ENCODE measurements around the gene GNPTG. TPM values are rescaled to one million over a fixed set of nuclear protein-coding genes. Genes with fewer than 3 reads are reported as not detected.

GNPTG gene
- total RNA-seq, 1 donor from 2014 or later = 55.6 TPM

- H3K36me3 Mint-ChIP-seq = no peaks in the 10 kb centered on the region
- no peaks in the 10 kb centered on the region for H3K9me3 Mint-ChIP-seq
- TF ChIP-seq CTCF (conservative IDR thresholded peaks at IDR 0.05) = no peak
- DNase-seq (ENCODE audit: extremely low spot score, unreplicated experiment) = no peak
- H3K4me3 Mint-ChIP-seq = no peak overlapping the region
- H3K27me3 Mint-ChIP-seq = no peaks in the 10 kb centered on the region
- H3K27ac Mint-ChIP-seq = no peak overlapping the region
- H3K4me1 Mint-ChIP-seq (ENCODE audit: unreplicated experiment) = no peaks in the 10 kb centered on the region
Measured at GRCh38 chr16:1401758-1402154, 50.0 kb downstream of the GNPTG start.

- no peak for DNase-seq (ENCODE audit: extremely low spot score, unreplicated experiment)
- Mint-ChIP-seq H3K27ac (no peak overlapping the region), H3K27me3 (no peaks in the 10 kb centered on the region), H3K4me1 (ENCODE audit: unreplicated experiment) (no peaks in the 10 kb centered on the region), H3K4me3 (no peak overlapping the region), H3K36me3 (no peaks in the 10 kb centered on the region), H3K9me3 (no peaks in the 10 kb centered on the region)
- no peak for TF ChIP-seq CTCF (conservative IDR thresholded peaks at IDR 0.05)
Measured at GRCh38 chr16:1403036-1403435, 51.3 kb downstream of the GNPTG start.

GRCh38 chr16:1403733-1404132, 52.0 kb downstream of the GNPTG start:
- no peaks in the 10 kb centered on the region for H3K9me3 Mint-ChIP-seq
- no peak overlapping the region for H3K4me3 Mint-ChIP-seq
- H3K27me3 Mint-ChIP-seq = no peaks in the 10 kb centered on the region
- no peak for TF ChIP-seq CTCF (conservative IDR thresholded peaks at IDR 0.05)
- no peaks in the 10 kb centered on the region for H3K4me1 Mint-ChIP-seq (ENCODE audit: unreplicated experiment)
- H3K36me3 Mint-ChIP-seq = no peaks in the 10 kb centered on the region
- H3K27ac Mint-ChIP-seq = no peak overlapping the region
- no peak for DNase-seq (ENCODE audit: extremely low spot score, unreplicated experiment)

- no peak for DNase-seq (ENCODE audit: extremely low spot score, unreplicated experiment)
- Mint-ChIP-seq H3K36me3 (no peaks in the 10 kb centered on the region), H3K4me3 (peak overlapping the region; percentile 84), H3K27me3 (no peaks in the 10 kb centered on the region), H3K27ac (peak overlapping the region; percentile 70), H3K4me1 (ENCODE audit: unreplicated experiment) (peaks cover 10% of the 10 kb centered on the region), H3K9me3 (no peaks in the 10 kb centered on the region)
- no peak for TF ChIP-seq CTCF (conservative IDR thresholded peaks at IDR 0.05)
Measured at GRCh38 chr16:1407753-1408152, 56.0 kb downstream of the GNPTG start.

GRCh38 chr16:1408171-1408837, 56.6 kb downstream of the GNPTG start:
- no peak overlapping the region for H3K27ac Mint-ChIP-seq
- TF ChIP-seq CTCF (conservative IDR thresholded peaks at IDR 0.05) = no peak
- H3K9me3 Mint-ChIP-seq = no peaks in the 10 kb centered on the region
- DNase-seq (ENCODE audit: extremely low spot score, unreplicated experiment) = peak; percentile 96
- H3K4me1 Mint-ChIP-seq (ENCODE audit: unreplicated experiment) = peaks cover 10% of the 10 kb centered on the region
- no peaks in the 10 kb centered on the region for H3K36me3 Mint-ChIP-seq
- no peaks in the 10 kb centered on the region for H3K27me3 Mint-ChIP-seq
- H3K4me3 Mint-ChIP-seq = peak overlapping the region; percentile 84

Measured in type B pancreatic cell (in vitro differentiated cells).